Loucy (cell line): ENCODE results near the gene ARGLU1.

Experiments
- CTCF ChIP-seq: fragments of 200-600 bp; sonication (generic); conservative IDR thresholded peaks from 2 replicates; pipeline ENCODE4 v1.5.1; 2014; ENCODE audit warnings: mild to moderate bottlenecking, antibody characterized with exemption, low read length
- EZH2phosphoT487 ChIP-seq: fragments of 200-600 bp; IDR thresholded peaks from 2 replicates; pipeline ENCODE4 v1.6.1; 2018; ENCODE audit warnings: antibody characterized with exemption, mild to moderate bottlenecking, moderate library complexity, borderline replicate concordance

GRCh38 chr13:106551751-106552150 lies 16.2 kb downstream of the ARGLU1 start:
- no peak for TF ChIP-seq CTCF
- no peak for TF ChIP-seq EZH2phosphoT487
